ENCODE measurements around the gene ATXN2.
"Not testable (repeated sequence)": the region's sequence is repeated elsewhere in the genome, so short reads cannot be mapped to it uniquely, and the experiment has no call there.

Gene ATXN2

GRCh38 chr12:111410431-111411184 lies 188.5 kb downstream of the ATXN2 start:
- Histone ChIP-seq H3K4me3 (peak overlapping the region in 2 of 7 experiments; percentile 2 to 22), H3K27ac (peak overlapping the region in 20 of 21 experiments; percentile 12 to 95 (median 76))

- Histone ChIP-seq H3K4me3 (peak overlapping the region in 4 of 7 experiments; percentile 2 to 76 (median 13)), H3K27ac (peak overlapping the region in 20 of 21 experiments; percentile 12 to 95 (median 76))
Observed at GRCh38 chr12:111409780-111410430, 189.2 kb downstream of the ATXN2 start.

GRCh38 chr12:111409403-111409779 lies 189.7 kb downstream of the ATXN2 start:
- H3K27ac ChIP-seq = peak overlapping the region in 19 of 21 experiments; percentile 12 to 95 (median 77)
- peak overlapping the region in 4 of 7 experiments; percentile 2 to 76 (median 13) for H3K4me3 ChIP-seq

GRCh38 chr12:111408686-111409402 lies 190.3 kb downstream of the ATXN2 start:
- H3K27ac ChIP-seq = peak overlapping the region in 19 of 21 experiments; percentile 12 to 95 (median 86)
- peak overlapping the region in 4 of 7 experiments; percentile 2 to 77 (median 40) for H3K4me3 ChIP-seq

GRCh38 chr12:111408116-111408440 lies 191.0 kb downstream of the ATXN2 start:
- Histone ChIP-seq H3K27ac (peak overlapping the region in 18 of 21 experiments; percentile 12 to 96 (median 91)), H3K4me3 (peak overlapping the region in 5 of 7 experiments; percentile 75 to 92 (median 77))

- Histone ChIP-seq H3K4me3 (peak overlapping the region; percentile 64 to 92 (median 76)), H3K27ac (peak overlapping the region in 20 of 21 experiments; percentile 26 to 96 (median 91))
Observed at GRCh38 chr12:111407377-111408115, 191.6 kb downstream of the ATXN2 start.

GRCh38 chr12:111406474-111407376 lies 192.4 kb downstream of the ATXN2 start:
- Histone ChIP-seq H3K4me3 (peak overlapping the region; percentile 64 to 92 (median 76)), H3K27ac (peak overlapping the region; percentile 72 to 96 (median 91))

GRCh38 chr12:111405859-111406473 lies 193.1 kb downstream of the ATXN2 start, which contains the start of gene SH2B3:
SH2B3 (plus strand) TSS chr12:111405923; CDS start chr12:111418146, 12,223 bp downstream.
- peak within 1 kb of the TSS; percentile 64 to 92 (median 76) for H3K4me3 ChIP-seq
- peak within 1 kb of the TSS; percentile 72 to 96 (median 91) for H3K27ac ChIP-seq

GRCh38 chr12:111405149-111405858 lies 193.8 kb downstream of the ATXN2 start:
- peak overlapping the region; percentile 64 to 92 (median 76) for H3K4me3 ChIP-seq
- H3K27ac ChIP-seq = peak overlapping the region in 20 of 21 experiments; percentile 35 to 96 (median 91)

- Histone ChIP-seq H3K27ac (peak overlapping the region in 20 of 21 experiments; percentile 35 to 96 (median 90)), H3K4me3 (peak overlapping the region; percentile 64 to 92 (median 76))
Observed at GRCh38 chr12:111404362-111405148, 194.6 kb downstream of the ATXN2 start.

- peak overlapping the region in 15 of 21 experiments; percentile 4 to 91 (median 70) for H3K27ac ChIP-seq
- H3K4me3 ChIP-seq = not testable (repeated sequence)
Observed at GRCh38 chr12:111402490-111402824, 196.7 kb downstream of the ATXN2 start.
